H9 (cell line): ENCODE results near the gene CCDC174. TPM values are rescaled to one million over a fixed set of nuclear protein-coding genes. Genes with fewer than 3 reads are reported as not detected.

Experiments used
- DNase-seq: peaks from one replicate; pipeline ENCODE4 v3.0.0-alpha.2; 2017
- H2AFZ ChIP-seq: one replicate; pipeline ENCODE4 v1.6.1; 2013; ENCODE audit warnings: mild to moderate bottlenecking, low read length, control low read depth, moderate library complexity
- H2AK5ac ChIP-seq: 2 replicates; pipeline ENCODE4 v1.6.1; 2013; ENCODE audit warnings: low read length, control low read depth, mixed read lengths; ENCODE audit not compliant: insufficient read length
- H2BK120ac ChIP-seq: one replicate; pipeline ENCODE4 v1.6.1; 2013; ENCODE audit warnings: low read depth, mild to moderate bottlenecking, low read length, control low read depth, inconsistent platforms; ENCODE audit not compliant: poor library complexity, severe bottlenecking
- H2BK12ac ChIP-seq: 2 replicates; pipeline ENCODE4 v1.6.1; 2013; ENCODE audit warnings: low read length, control low read depth, mixed read lengths, low read depth; ENCODE audit not compliant: insufficient read length
- H2BK15ac ChIP-seq: 2 replicates; pipeline ENCODE4 v1.6.1; 2013; ENCODE audit warnings: low read depth, low read length, control low read depth
- H2BK20ac ChIP-seq: one replicate; pipeline ENCODE4 v1.6.1; 2013; ENCODE audit warnings: low read depth, mild to moderate bottlenecking, low read length, control low read depth, inconsistent platforms; ENCODE audit not compliant: poor library complexity, severe bottlenecking
- H2BK5ac ChIP-seq: 2 replicates; pipeline ENCODE4 v1.6.1; 2013; ENCODE audit warnings: low read length, control low read depth, mixed read lengths; ENCODE audit not compliant: insufficient read length
- H3K14ac ChIP-seq: 2 replicates; pipeline ENCODE4 v1.6.1; 2013; ENCODE audit warnings: low read length, control low read depth; ENCODE audit not compliant: insufficient read depth
- H3K18ac ChIP-seq: 2 replicates; pipeline ENCODE4 v1.6.1; 2013; ENCODE audit warnings: low read depth, mild to moderate bottlenecking, mixed read lengths, low read length, control low read depth; ENCODE audit not compliant: insufficient read length
- H3K23ac ChIP-seq: 2 replicates; pipeline ENCODE4 v1.6.1; 2013; ENCODE audit warnings: low read length, control low read depth, mixed read lengths, low read depth; ENCODE audit not compliant: insufficient read length
- H3K23me2 ChIP-seq: 2 replicates; pipeline ENCODE4 v1.6.1; 2013; ENCODE audit warnings: low read depth, mild to moderate bottlenecking, mixed read lengths, low read length, control low read depth; ENCODE audit not compliant: insufficient read length, poor library complexity, severe bottlenecking
- H3K27ac ChIP-seq: 2 replicates; pipeline ENCODE4 v1.5.1; 2013; ENCODE audit warnings: low read length, control low read depth, mixed read lengths, low read depth; ENCODE audit not compliant: insufficient read length
- H3K27me3 ChIP-seq: 2 replicates; pipeline ENCODE4 v1.6.1; 2013; ENCODE audit warnings: low read length, control low read depth, inconsistent platforms; ENCODE audit not compliant: insufficient read depth
- H3K4ac ChIP-seq: 2 replicates; pipeline ENCODE4 v1.6.1; 2013; ENCODE audit warnings: low read depth, mild to moderate bottlenecking, control low read depth, inconsistent platforms, low read length, moderate library complexity
- H3K4me1 ChIP-seq: 2 replicates; pipeline ENCODE4 v1.6.1; 2013; ENCODE audit warnings: low read length, control low read depth, inconsistent platforms; ENCODE audit not compliant: insufficient read depth
- H3K4me2 ChIP-seq: 2 replicates; pipeline ENCODE4 v1.6.1; 2013; ENCODE audit warnings: low read length, control low read depth, mixed read lengths; ENCODE audit not compliant: insufficient read length, insufficient read depth
- H3K56ac ChIP-seq: 2 replicates; pipeline ENCODE4 v1.6.1; 2013; ENCODE audit warnings: low read depth, mild to moderate bottlenecking, mixed read lengths, low read length, control low read depth; ENCODE audit not compliant: insufficient read length
- H3K79me1 ChIP-seq: 2 replicates; pipeline ENCODE4 v1.6.1; 2013; ENCODE audit warnings: low read depth, mild to moderate bottlenecking, moderate library complexity, low read length, control low read depth, inconsistent platforms; ENCODE audit not compliant: insufficient read depth, poor library complexity, severe bottlenecking
- H3K79me2 ChIP-seq: 2 replicates; pipeline ENCODE4 v1.6.1; 2013; ENCODE audit warnings: low read length, control low read depth, inconsistent platforms; ENCODE audit not compliant: insufficient read depth
- H3K9ac ChIP-seq: 2 replicates; pipeline ENCODE4 v1.6.1; 2013; ENCODE audit warnings: low read length, control low read depth, mixed read lengths; ENCODE audit not compliant: insufficient read length; ENCODE audit errors: extremely low read depth
- H3K9me3 ChIP-seq: one replicate; pipeline ENCODE4 v1.6.1; 2013; ENCODE audit warnings: low read depth, low read length, inconsistent platforms; ENCODE audit not compliant: control insufficient read depth
- H3T11ph ChIP-seq: one replicate; pipeline ENCODE4 v1.6.1; 2013; ENCODE audit warnings: mild to moderate bottlenecking, low read length, control low read depth, inconsistent platforms
- H4K20me1 ChIP-seq: one replicate; pipeline ENCODE4 v1.6.1; 2013; ENCODE audit not compliant: control insufficient read depth, insufficient read length, insufficient read depth
- H4K5ac ChIP-seq: 2 replicates; pipeline ENCODE4 v1.6.1; 2013; ENCODE audit warnings: low read depth, mild to moderate bottlenecking, mixed read lengths, low read length, control low read depth; ENCODE audit not compliant: insufficient read length
- H4K8ac ChIP-seq: replicated peaks from 2 replicates; pipeline ENCODE4 v1.6.1; 2013; ENCODE audit warnings: low read length, control low read depth, mixed read lengths, low read depth; ENCODE audit not compliant: insufficient read length
- H4K91ac ChIP-seq: 2 replicates; pipeline ENCODE4 v1.6.1; 2013; ENCODE audit warnings: low read depth, mild to moderate bottlenecking, moderate library complexity, mixed read lengths, low read length, control low read depth; ENCODE audit not compliant: insufficient read length
- H3K27ac Mint-ChIP-seq, 3 experiments: 2 replicates in 2 of 3; 3 replicates in 1 of 3; pipeline ENCODE4 v1.8.0; 2020 to 2021; ENCODE audit warnings: mixed read lengths in 3 of 3, mild to moderate bottlenecking in 1 of 3, moderate library complexity in 1 of 3
- H3K27me3 Mint-ChIP-seq: 2 replicates; pipeline ENCODE4 v1.8.0; 2021; ENCODE audit warnings: low read depth, mild to moderate bottlenecking, moderate library complexity, mixed read lengths
- H3K36me3 Mint-ChIP-seq, 3 experiments: 2 replicates in 2 of 3; 3 replicates in 1 of 3; pipeline ENCODE4 v1.8.0; 2020 to 2021; ENCODE audit warnings: low read depth in 3 of 3, mixed read lengths in 3 of 3; ENCODE audit not compliant: insufficient read depth in 1 of 3
- H3K4me1 Mint-ChIP-seq, 2 experiments: 2 replicates each; pipeline ENCODE4 v1.8.0; 2020; ENCODE audit warnings: mixed read lengths in 2 of 2
- H3K4me3 Mint-ChIP-seq, 2 experiments: 2 replicates in 1 of 2; 3 replicates in 1 of 2; pipeline ENCODE4 v1.8.0; 2020 to 2021; ENCODE audit warnings: mild to moderate bottlenecking in 2 of 2, mixed read lengths in 2 of 2, moderate library complexity in 1 of 2
- H3K9me3 Mint-ChIP-seq, 2 experiments: 2 replicates in 1 of 2; 3 replicates in 1 of 2; pipeline ENCODE4 v1.8.0; 2020; ENCODE audit warnings: mild to moderate bottlenecking in 2 of 2, mixed read lengths in 2 of 2, moderate library complexity in 1 of 2
- WGBS: extraction: QIAGEN DNeasy Blood & Tissue Kit; methylation state at CpG from one replicate; pipeline ENCODE4 v1.1.7; 2013; ENCODE audit warnings: missing lambda C conversion rate, low lambda C conversion rate, mixed read lengths; ENCODE audit not compliant: insufficient read length; ENCODE audit errors: extremely low coverage; 5-methylcytosine and 5-hydroxymethylcytosine counted together
- total RNA-seq: library from RNA; stranded (reverse); gene quantifications from 2 replicates; pipeline ENCODE4 v1.2.1, GENCODE V29; 2021
- TF ChIP-seq, protein P1 (sequence below): fragments of 200-600 bp; sonication (generic); conservative IDR thresholded peaks from 3 replicates; pipeline ENCODE4 v1.8.0; 2021; ENCODE audit warnings: antibody characterized with exemption, mild to moderate bottlenecking

CCDC174 gene
- total RNA-seq, 1 experiment from 2014 or later = 15.2 TPM

DNA sequence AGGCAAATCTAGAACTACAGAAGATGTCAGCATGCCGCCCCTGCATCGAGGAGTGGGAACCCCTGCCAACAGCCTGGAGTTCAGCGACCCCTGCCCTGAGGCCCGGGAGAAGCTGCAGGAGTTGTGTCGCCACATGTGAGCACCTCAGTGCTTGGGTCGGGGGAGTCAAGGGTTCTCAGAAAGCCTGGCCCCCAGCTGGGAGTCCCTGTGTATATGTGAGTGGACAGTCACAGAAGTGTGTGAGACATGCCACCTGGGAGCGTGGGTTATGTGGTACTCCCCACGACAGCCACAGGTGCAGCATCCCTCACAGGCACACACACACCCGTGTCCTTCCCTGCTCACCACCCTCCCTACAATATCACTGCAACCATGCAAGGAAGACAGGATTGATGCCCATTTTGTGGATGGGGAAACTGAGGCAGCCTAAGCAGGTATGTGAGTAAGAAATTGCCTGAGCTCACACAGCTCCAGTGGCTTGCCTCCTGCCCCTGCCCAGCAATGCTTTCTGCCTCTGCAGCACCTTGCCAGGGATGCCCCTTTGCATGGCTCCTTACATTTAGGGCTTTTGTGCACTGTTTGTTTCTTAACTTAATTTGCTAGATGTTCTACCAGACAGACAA lies 51.7 kb downstream of the CCDC174 start:
- Histone ChIP-seq H3K18ac (no peak overlapping the region), H3K14ac (no peak overlapping the region), H4K20me1 (no peaks in the 10 kb centered on the region), H4K5ac (no peak overlapping the region), H3K56ac (no peak overlapping the region), H2BK20ac (no peak overlapping the region), H3K79me1 (no peaks in the 10 kb centered on the region), H3K4me1 (no peaks in the 10 kb centered on the region), H2BK12ac (no peak overlapping the region), H3K27me3 (no peaks in the 10 kb centered on the region), H4K8ac (no peak overlapping the region), H2BK5ac (no peak overlapping the region), H3K27ac (no peak overlapping the region), H2BK120ac (no peak overlapping the region), H3T11ph (no peak overlapping the region), H4K91ac (no peak overlapping the region), H3K23ac (no peak overlapping the region), H3K23me2 (no peaks in the 10 kb centered on the region), H2AFZ (no peak overlapping the region), H3K9ac (no peak overlapping the region), H3K9me3 (no peaks in the 10 kb centered on the region), H3K79me2 (no peaks in the 10 kb centered on the region), H3K4me2 (no peak overlapping the region), H2BK15ac (no peak overlapping the region), H3K4ac (no peak overlapping the region), H2AK5ac (no peak overlapping the region)
- no CpG with 5 or more reads among the region's 9 CpGs for WGBS
- TF ChIP-seq, protein P1, sequence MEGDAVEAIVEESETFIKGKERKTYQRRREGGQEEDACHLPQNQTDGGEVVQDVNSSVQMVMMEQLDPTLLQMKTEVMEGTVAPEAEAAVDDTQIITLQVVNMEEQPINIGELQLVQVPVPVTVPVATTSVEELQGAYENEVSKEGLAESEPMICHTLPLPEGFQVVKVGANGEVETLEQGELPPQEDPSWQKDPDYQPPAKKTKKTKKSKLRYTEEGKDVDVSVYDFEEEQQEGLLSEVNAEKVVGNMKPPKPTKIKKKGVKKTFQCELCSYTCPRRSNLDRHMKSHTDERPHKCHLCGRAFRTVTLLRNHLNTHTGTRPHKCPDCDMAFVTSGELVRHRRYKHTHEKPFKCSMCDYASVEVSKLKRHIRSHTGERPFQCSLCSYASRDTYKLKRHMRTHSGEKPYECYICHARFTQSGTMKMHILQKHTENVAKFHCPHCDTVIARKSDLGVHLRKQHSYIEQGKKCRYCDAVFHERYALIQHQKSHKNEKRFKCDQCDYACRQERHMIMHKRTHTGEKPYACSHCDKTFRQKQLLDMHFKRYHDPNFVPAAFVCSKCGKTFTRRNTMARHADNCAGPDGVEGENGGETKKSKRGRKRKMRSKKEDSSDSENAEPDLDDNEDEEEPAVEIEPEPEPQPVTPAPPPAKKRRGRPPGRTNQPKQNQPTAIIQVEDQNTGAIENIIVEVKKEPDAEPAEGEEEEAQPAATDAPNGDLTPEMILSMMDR = no peak
- Mint-ChIP-seq H3K36me3 (no peaks in the 10 kb centered on the region), H3K9me3 (no peaks in the 10 kb centered on the region), H3K27me3 (peaks cover 12% of the 10 kb centered on the region), H3K4me1 (no peaks in the 10 kb centered on the region), H3K4me3 (no peak overlapping the region), H3K27ac (no peak overlapping the region)
- DNase-seq = no peak
